ENCODE data around the gene RBMS1. TPM values are rescaled to one million over a fixed set of nuclear protein-coding genes. Genes with fewer than 3 reads are reported as not detected.

Gene RBMS1
- total and polyA plus RNA-seq, 2 of the 13 experiments (the other 11 are each of a cell fraction or from before 2014, with no cell fraction given): 55.5 to 110 TPM

DNA sequence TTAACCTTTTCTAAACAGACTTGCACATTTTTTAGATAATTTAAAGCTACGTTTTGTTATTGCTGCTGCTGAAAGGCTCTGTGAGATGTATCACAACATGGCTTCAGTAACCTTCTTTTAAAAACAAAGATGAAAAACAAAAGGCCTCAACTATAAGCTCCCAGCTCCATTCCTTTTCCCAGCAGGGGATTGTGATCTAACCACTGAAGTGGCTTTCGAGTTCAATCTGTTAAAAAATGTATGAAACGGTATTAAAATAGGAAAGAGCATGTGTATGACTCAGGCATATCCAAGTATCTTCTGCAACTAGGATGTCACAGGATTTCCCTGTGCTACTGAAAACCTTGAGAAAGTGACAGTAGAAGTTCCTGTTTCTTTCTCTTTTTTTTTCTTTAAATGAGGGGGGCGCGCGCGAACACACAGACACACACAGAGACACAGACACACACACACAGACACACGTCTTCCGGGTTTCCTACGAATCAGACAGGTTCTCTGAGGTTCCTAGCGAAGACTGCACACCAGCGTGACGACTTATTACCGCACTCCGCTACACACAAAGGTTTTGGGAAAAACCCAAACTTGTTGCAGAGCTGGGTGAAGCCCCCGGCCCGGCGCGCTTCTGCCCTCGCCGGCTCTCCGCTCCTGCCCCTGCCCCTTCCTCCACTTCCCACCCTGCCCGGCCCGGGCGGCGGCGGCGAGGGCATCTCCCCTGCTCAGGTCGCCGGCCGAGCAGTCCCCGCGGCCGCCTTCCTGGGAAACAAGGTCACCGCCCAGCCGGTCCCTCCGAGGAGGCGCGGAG is 86.8 kb downstream of the RBMS1 start (continued):
- TF ChIP-seq, protein P1, sequence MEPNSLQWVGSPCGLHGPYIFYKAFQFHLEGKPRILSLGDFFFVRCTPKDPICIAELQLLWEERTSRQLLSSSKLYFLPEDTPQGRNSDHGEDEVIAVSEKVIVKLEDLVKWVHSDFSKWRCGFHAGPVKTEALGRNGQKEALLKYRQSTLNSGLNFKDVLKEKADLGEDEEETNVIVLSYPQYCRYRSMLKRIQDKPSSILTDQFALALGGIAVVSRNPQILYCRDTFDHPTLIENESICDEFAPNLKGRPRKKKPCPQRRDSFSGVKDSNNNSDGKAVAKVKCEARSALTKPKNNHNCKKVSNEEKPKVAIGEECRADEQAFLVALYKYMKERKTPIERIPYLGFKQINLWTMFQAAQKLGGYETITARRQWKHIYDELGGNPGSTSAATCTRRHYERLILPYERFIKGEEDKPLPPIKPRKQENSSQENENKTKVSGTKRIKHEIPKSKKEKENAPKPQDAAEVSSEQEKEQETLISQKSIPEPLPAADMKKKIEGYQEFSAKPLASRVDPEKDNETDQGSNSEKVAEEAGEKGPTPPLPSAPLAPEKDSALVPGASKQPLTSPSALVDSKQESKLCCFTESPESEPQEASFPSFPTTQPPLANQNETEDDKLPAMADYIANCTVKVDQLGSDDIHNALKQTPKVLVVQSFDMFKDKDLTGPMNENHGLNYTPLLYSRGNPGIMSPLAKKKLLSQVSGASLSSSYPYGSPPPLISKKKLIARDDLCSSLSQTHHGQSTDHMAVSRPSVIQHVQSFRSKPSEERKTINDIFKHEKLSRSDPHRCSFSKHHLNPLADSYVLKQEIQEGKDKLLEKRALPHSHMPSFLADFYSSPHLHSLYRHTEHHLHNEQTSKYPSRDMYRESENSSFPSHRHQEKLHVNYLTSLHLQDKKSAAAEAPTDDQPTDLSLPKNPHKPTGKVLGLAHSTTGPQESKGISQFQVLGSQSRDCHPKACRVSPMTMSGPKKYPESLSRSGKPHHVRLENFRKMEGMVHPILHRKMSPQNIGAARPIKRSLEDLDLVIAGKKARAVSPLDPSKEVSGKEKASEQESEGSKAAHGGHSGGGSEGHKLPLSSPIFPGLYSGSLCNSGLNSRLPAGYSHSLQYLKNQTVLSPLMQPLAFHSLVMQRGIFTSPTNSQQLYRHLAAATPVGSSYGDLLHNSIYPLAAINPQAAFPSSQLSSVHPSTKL (CRISPR knock-in tag; IDR thresholded peaks at IDR 0.05): no peak
- no peak for TF ChIP-seq NCOR1 (IDR thresholded peaks at IDR 0.05; ENCODE audit: borderline replicate concordance, low read length)
- no peak for TF ChIP-seq ZMAT3 (CRISPR knock-in tag; conservative IDR thresholded peaks at IDR 0.05)
- no peak for TF ChIP-seq HDAC1 (CRISPR knock-in tag; IDR thresholded peaks at IDR 0.05)
- TF ChIP-seq ERF (CRISPR knock-in tag; IDR thresholded peaks at IDR 0.05): no peak
- TF ChIP-seq BORCS8-MEF2B (CRISPR knock-in tag; IDR thresholded peaks at IDR 0.05): no peak
- TF ChIP-seq RELA (CRISPR knock-in tag; IDR thresholded peaks at IDR 0.05): no peak
- no peak for TF ChIP-seq ZNF652 (CRISPR knock-in tag; IDR thresholded peaks at IDR 0.05; ENCODE audit: borderline replicate concordance, low read depth)
- no peak for TF ChIP-seq ZNF577 (CRISPR knock-in tag; IDR thresholded peaks at IDR 0.05; ENCODE audit: borderline replicate concordance, low read depth)
- TF ChIP-seq, protein P2, sequence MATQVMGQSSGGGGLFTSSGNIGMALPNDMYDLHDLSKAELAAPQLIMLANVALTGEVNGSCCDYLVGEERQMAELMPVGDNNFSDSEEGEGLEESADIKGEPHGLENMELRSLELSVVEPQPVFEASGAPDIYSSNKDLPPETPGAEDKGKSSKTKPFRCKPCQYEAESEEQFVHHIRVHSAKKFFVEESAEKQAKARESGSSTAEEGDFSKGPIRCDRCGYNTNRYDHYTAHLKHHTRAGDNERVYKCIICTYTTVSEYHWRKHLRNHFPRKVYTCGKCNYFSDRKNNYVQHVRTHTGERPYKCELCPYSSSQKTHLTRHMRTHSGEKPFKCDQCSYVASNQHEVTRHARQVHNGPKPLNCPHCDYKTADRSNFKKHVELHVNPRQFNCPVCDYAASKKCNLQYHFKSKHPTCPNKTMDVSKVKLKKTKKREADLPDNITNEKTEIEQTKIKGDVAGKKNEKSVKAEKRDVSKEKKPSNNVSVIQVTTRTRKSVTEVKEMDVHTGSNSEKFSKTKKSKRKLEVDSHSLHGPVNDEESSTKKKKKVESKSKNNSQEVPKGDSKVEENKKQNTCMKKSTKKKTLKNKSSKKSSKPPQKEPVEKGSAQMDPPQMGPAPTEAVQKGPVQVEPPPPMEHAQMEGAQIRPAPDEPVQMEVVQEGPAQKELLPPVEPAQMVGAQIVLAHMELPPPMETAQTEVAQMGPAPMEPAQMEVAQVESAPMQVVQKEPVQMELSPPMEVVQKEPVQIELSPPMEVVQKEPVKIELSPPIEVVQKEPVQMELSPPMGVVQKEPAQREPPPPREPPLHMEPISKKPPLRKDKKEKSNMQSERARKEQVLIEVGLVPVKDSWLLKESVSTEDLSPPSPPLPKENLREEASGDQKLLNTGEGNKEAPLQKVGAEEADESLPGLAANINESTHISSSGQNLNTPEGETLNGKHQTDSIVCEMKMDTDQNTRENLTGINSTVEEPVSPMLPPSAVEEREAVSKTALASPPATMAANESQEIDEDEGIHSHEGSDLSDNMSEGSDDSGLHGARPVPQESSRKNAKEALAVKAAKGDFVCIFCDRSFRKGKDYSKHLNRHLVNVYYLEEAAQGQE (IDR thresholded peaks at IDR 0.05; ENCODE audit: borderline replicate concordance in 1 of 2, low read depth in 1 of 2, low read length in 2 of 2): no peak
- TF ChIP-seq NCOA1 (CRISPR knock-in tag; IDR thresholded peaks at IDR 0.05): no peak
- no peak for TF ChIP-seq SUZ12 (IDR thresholded peaks at IDR 0.05; ENCODE audit: low read depth, low read length)
- TF ChIP-seq SRSF4 (IDR thresholded peaks at IDR 0.05; ENCODE audit: low read depth, low read length, poor library complexity, severe bottlenecking): no peak
- TF ChIP-seq ZNF572 (CRISPR knock-in tag; IDR thresholded peaks at IDR 0.05): no peak
- no peak for TF ChIP-seq CENPT (CRISPR knock-in tag; IDR thresholded peaks at IDR 0.05; ENCODE audit: low read depth)
- TF ChIP-seq, protein P3, sequence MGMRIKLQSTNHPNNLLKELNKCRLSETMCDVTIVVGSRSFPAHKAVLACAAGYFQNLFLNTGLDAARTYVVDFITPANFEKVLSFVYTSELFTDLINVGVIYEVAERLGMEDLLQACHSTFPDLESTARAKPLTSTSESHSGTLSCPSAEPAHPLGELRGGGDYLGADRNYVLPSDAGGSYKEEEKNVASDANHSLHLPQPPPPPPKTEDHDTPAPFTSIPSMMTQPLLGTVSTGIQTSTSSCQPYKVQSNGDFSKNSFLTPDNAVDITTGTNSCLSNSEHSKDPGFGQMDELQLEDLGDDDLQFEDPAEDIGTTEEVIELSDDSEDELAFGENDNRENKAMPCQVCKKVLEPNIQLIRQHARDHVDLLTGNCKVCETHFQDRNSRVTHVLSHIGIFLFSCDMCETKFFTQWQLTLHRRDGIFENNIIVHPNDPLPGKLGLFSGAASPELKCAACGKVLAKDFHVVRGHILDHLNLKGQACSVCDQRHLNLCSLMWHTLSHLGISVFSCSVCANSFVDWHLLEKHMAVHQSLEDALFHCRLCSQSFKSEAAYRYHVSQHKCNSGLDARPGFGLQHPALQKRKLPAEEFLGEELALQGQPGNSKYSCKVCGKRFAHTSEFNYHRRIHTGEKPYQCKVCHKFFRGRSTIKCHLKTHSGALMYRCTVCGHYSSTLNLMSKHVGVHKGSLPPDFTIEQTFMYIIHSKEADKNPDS (CRISPR knock-in tag; IDR thresholded peaks at IDR 0.05): no peak
- TF ChIP-seq ARNT2 (CRISPR knock-in tag; IDR thresholded peaks at IDR 0.05; ENCODE audit: low read depth): no peak
- no peak for TF ChIP-seq ZNF3 (CRISPR knock-in tag; IDR thresholded peaks at IDR 0.05)
- no peak for TF ChIP-seq STAG1 (CRISPR knock-in tag; IDR thresholded peaks at IDR 0.05)

Measured in HepG2 (cell line).